SU-DHL-6 (cell line): ENCODE results near the gene NDUFA5.
"Not testable (repeated sequence)": the region's sequence is repeated elsewhere in the genome, so short reads cannot be mapped to it uniquely, and the experiment has no call there.

Experiments
- H2AFZ ChIP-seq: fragments of 200-600 bp; sonication (generic); 2 replicates; pipeline ENCODE4 v1.6.1; 2014; ENCODE audit warnings: low read depth, mild to moderate bottlenecking, moderate library complexity, mixed read lengths, antibody characterized with exemption, low read length; ENCODE audit not compliant: severe bottlenecking
- H3F3A ChIP-seq: fragments of 200-600 bp; shearing (Covaris generic); 2 replicates; pipeline ENCODE4 v1.6.0; 2016; ENCODE audit warnings: antibody characterized with exemption, mild to moderate bottlenecking; ENCODE audit not compliant: insufficient read depth
- H3K27ac ChIP-seq: fragments of 200-600 bp; sonication (generic); 2 replicates; pipeline ENCODE4 v1.5.1; 2016; ENCODE audit warnings: low read depth, mild to moderate bottlenecking, low read length, moderate library complexity, mixed read lengths
- H3K27me3 ChIP-seq: fragments of 200-600 bp; sonication (generic), shearing (Covaris generic); 2 replicates; pipeline ENCODE4 v1.6.0; 2014; ENCODE audit warnings: mild to moderate bottlenecking, low read length
- H3K36me3 ChIP-seq: fragments of 200-600 bp; sonication (generic); 2 replicates; pipeline ENCODE4 v1.6.1; 2014; ENCODE audit warnings: mild to moderate bottlenecking, low read length, mixed read lengths
- H3K4me2 ChIP-seq: fragments of 300-600, 200-600 bp; shearing (Covaris generic), sonication (generic); 2 replicates; pipeline ENCODE4 v1.6.0; 2014; ENCODE audit warnings: low read length, low read depth, mild to moderate bottlenecking; ENCODE audit not compliant: poor library complexity, severe bottlenecking
- H3K4me3 ChIP-seq: fragments of 200-600 bp; sonication (generic); 2 replicates; pipeline ENCODE4 v1.5.1; 2014; ENCODE audit warnings: antibody characterized with exemption, low read length, mild to moderate bottlenecking, mixed read lengths; ENCODE audit not compliant: insufficient read depth, poor library complexity, severe bottlenecking
- H3K79me2 ChIP-seq: fragments of 200-600 bp; sonication (generic); 2 replicates; pipeline ENCODE4 v1.6.1; 2014; ENCODE audit warnings: mild to moderate bottlenecking, low read length, moderate library complexity; ENCODE audit not compliant: insufficient read depth
- H3K9ac ChIP-seq: fragments of 200-600 bp; sonication (generic); 2 replicates; pipeline ENCODE4 v1.7.0; 2014; ENCODE audit warnings: mild to moderate bottlenecking, low read length
- H3K9me2 ChIP-seq: fragments of 200-600 bp; sonication (generic); replicated peaks from 2 replicates; pipeline ENCODE4 v1.6.1; 2014; ENCODE audit warnings: low read length; ENCODE audit not compliant: insufficient read depth
- H3K9me3 ChIP-seq: fragments of 200-600 bp; sonication (generic); 2 replicates; pipeline ENCODE4 v1.6.1; 2014; ENCODE audit warnings: low read length, mixed read lengths; ENCODE audit not compliant: insufficient read depth
- H4K20me1 ChIP-seq: fragments of 200-600 bp; sonication (generic); 2 replicates; pipeline ENCODE4 v1.6.1; 2014; ENCODE audit warnings: low read depth, mild to moderate bottlenecking, antibody characterized with exemption, low read length, moderate library complexity, mixed read lengths
- EZH2phosphoT487 ChIP-seq: fragments of 200-600 bp; sonication (generic), shearing (Covaris generic); conservative IDR thresholded peaks from 2 replicates; pipeline ENCODE4 v1.6.1; 2018; ENCODE audit warnings: mild to moderate bottlenecking, antibody characterized with exemption, low read length, moderate library complexity, mixed read lengths
- TF ChIP-seq, protein P1 (sequence below): fragments of 200-600 bp; sonication (generic); IDR thresholded peaks from one replicate; pipeline ENCODE4 v1.5.1; 2017; ENCODE audit warnings: antibody characterized with exemption, mild to moderate bottlenecking, low read length, moderate library complexity; ENCODE audit not compliant: insufficient read depth, poor library complexity, severe bottlenecking

Gene NDUFA5

DNA sequence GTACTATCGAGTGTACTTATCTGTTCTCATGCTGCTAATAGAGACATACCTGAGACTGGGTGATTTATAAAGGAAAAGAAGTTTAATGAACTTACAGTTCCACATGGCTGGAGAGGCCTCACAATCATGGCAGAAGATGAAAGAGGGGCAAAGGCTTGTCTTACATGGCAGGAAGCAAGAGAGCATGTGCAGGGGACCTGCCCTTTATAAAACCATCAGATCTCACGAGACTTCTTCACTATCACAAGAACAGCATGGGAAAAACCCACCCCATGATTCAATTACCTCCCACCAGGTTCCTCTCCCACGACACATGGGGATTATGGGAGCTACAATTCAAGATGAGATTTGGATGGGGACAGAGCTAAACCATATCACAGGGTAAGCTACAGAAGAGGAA, 4.5 kb downstream of the NDUFA5 start:
- Histone ChIP-seq H3K4me3 (no peak overlapping the region), H3K9me3 (no peaks in the 10 kb centered on the region), H3K27ac (no peak overlapping the region), H2AFZ (no peak overlapping the region), H3K4me2 (no peak overlapping the region), H3K36me3 (peaks cover 10% of the 10 kb centered on the region; the same call in 1 of the 2 replicates), H4K20me1 (no peaks in the 10 kb centered on the region), H3F3A (no peaks in the 10 kb centered on the region), H3K79me2 (peaks cover 18% of the 10 kb centered on the region), H3K9me2 (no peaks in the 10 kb centered on the region), H3K9ac (no peak overlapping the region), H3K27me3 (no peaks in the 10 kb centered on the region)
- no peak for TF ChIP-seq EZH2phosphoT487
- TF ChIP-seq, protein P1, sequence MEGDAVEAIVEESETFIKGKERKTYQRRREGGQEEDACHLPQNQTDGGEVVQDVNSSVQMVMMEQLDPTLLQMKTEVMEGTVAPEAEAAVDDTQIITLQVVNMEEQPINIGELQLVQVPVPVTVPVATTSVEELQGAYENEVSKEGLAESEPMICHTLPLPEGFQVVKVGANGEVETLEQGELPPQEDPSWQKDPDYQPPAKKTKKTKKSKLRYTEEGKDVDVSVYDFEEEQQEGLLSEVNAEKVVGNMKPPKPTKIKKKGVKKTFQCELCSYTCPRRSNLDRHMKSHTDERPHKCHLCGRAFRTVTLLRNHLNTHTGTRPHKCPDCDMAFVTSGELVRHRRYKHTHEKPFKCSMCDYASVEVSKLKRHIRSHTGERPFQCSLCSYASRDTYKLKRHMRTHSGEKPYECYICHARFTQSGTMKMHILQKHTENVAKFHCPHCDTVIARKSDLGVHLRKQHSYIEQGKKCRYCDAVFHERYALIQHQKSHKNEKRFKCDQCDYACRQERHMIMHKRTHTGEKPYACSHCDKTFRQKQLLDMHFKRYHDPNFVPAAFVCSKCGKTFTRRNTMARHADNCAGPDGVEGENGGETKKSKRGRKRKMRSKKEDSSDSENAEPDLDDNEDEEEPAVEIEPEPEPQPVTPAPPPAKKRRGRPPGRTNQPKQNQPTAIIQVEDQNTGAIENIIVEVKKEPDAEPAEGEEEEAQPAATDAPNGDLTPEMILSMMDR: no peak

DNA sequence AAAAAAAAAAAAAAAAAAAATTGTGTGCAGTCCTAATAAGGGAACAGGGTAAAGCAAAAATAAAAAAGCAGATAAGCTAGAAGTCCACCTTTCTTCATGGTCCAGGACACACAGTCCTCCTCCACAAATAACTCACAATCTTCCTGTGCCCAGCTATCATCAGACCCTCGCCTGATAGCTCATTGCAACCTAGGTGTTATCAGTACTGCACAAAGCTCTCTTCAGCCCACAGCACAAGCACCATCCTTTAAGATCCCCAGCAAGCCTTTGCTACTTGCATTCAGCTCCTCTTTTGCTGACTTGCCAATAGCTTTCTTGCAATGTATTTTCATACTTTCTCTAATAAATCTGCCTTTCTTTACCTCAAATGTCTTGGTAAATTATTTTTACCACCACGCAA, 5.0 kb downstream of the NDUFA5 start:
- H3K27me3 ChIP-seq: no peaks in the 10 kb centered on the region
- TF ChIP-seq, protein P1: no peak
- no peak for TF ChIP-seq EZH2phosphoT487
- no peak overlapping the region for H3K9ac ChIP-seq
- no peak overlapping the region for H3K4me3 ChIP-seq
- H3F3A ChIP-seq: no peaks in the 10 kb centered on the region
- H3K9me3 ChIP-seq: no peaks in the 10 kb centered on the region
- H3K36me3 ChIP-seq: peaks cover 11% of the 10 kb centered on the region; the same call in 1 of the 2 replicates
- H3K27ac ChIP-seq: no peak overlapping the region
- peaks cover 23% of the 10 kb centered on the region for H3K79me2 ChIP-seq
- H3K4me2 ChIP-seq: no peak overlapping the region
- H3K9me2 ChIP-seq: no peaks in the 10 kb centered on the region
- H2AFZ ChIP-seq: no peak overlapping the region
- H4K20me1 ChIP-seq: no peaks in the 10 kb centered on the region

DNA sequence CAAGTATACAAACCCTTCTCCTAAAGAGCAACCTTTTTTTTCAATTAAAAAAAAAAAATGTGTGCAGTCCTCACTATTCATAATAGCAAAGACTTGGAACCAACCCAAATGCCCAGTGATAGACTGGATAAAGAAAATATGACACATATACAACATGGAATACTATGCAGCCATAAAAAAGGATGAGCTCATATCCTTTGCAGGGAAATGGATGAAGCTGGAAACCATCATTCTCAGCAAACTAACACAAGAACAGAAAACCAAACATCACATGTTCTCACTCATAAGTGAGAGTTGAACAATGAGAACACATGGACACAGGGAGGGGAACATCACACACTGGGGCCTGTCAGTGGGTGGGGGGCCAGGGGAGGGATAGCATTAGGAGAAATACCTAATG, 5.5 kb downstream of the NDUFA5 start:
- Histone ChIP-seq H3K36me3 (peaks cover 11% of the 10 kb centered on the region; the same call in 1 of the 2 replicates), H3K79me2 (peaks cover 20% of the 10 kb centered on the region)
- not testable (repeated sequence) for H3K27me3 ChIP-seq, H3F3A ChIP-seq, H3K9ac ChIP-seq, H3K9me3 ChIP-seq, H3K4me2 ChIP-seq, H4K20me1 ChIP-seq, H3K27ac ChIP-seq, H2AFZ ChIP-seq, H3K4me3 ChIP-seq, H3K9me2 ChIP-seq

GRCh38 chr7:123548406-123548805, 9.2 kb downstream of the NDUFA5 start:
- Histone ChIP-seq H3K9ac (no peak overlapping the region), H3K79me2 (peaks cover 16% of the 10 kb centered on the region), H3K9me3 (no peaks in the 10 kb centered on the region), H3K4me2 (no peak overlapping the region), H4K20me1 (no peaks in the 10 kb centered on the region), H3K4me3 (no peak overlapping the region), H3K27ac (no peak overlapping the region), H3K36me3 (peaks cover 16% of the 10 kb centered on the region; the same call in 1 of the 2 replicates), H3K27me3 (no peaks in the 10 kb centered on the region), H3K9me2 (no peaks in the 10 kb centered on the region), H3F3A (no peaks in the 10 kb centered on the region), H2AFZ (no peak overlapping the region)
- TF ChIP-seq, protein P1: no peak
- no peak for TF ChIP-seq EZH2phosphoT487
